Stimulated activated CD4-positive, alpha-beta T cell treated with anti-CD3 and anti-CD28 coated beads, Interleukin-12 subunit alpha, Interleukin-12 subunit beta, amount 100 ng/mL, for 48 hours (primary cell): Measurements from ENCODE around the gene TRMT61A.

Experiments used
- DNase-seq, 3 donors: peaks; one replicate each; pipeline ENCODE4 v3.0.0-alpha.2; 2020; ENCODE audit warnings: low read depth in 2 of 3, low spot score in 1 of 3

TRMT61A gene

GRCh38 chr14:103561381-103562178 lies 32.6 kb downstream of the TRMT61A start:
- DNase-seq, result peak; percentile 25 to 43 (median 31)

- no peak for DNase-seq
Observed at GRCh38 chr14:103562179-103562428, 33.1 kb downstream of the TRMT61A start.

GRCh38 chr14:103562429-103563225 lies 33.6 kb downstream of the TRMT61A start, which contains the start of the genes BAG5 and COA8:
Gene BAG5 (minus strand): TSS chr14:103562657. CDS start chr14:103561164, 1,493 bp downstream.
Gene COA8 (plus strand): TSS chr14:103562960. CDS start chr14:103563002, 42 bp downstream.
- DNase-seq, result peak; percentile 69 to 84 (median 77)

GRCh38 chr14:103563226-103563620 lies 34.2 kb downstream of the TRMT61A start:
- no peak for DNase-seq

- no peak for DNase-seq
Observed at GRCh38 chr14:103563844-103564505, 35.0 kb downstream of the TRMT61A start.

GRCh38 chr14:103568952-103569351 lies 40.0 kb downstream of the TRMT61A start:
- no peak for DNase-seq

GRCh38 chr14:103569408-103569807 lies 40.4 kb downstream of the TRMT61A start:
- DNase-seq, result no peak

- no peak for DNase-seq
Observed at GRCh38 chr14:103574104-103574503, 45.1 kb downstream of the TRMT61A start.

- DNase-seq, result no peak
Observed at GRCh38 chr14:103574707-103575285, 45.8 kb downstream of the TRMT61A start.

- DNase-seq, result no peak
Observed at GRCh38 chr14:103576371-103577024, 47.5 kb downstream of the TRMT61A start.

GRCh38 chr14:103578401-103579075 lies 49.5 kb downstream of the TRMT61A start:
- no peak for DNase-seq

- no peak for DNase-seq
Observed at GRCh38 chr14:103581206-103581605, 52.2 kb downstream of the TRMT61A start.

GRCh38 chr14:103581954-103582703 lies 53.1 kb downstream of the TRMT61A start:
- no peak for DNase-seq

GRCh38 chr14:103584326-103584915 lies 55.4 kb downstream of the TRMT61A start:
- DNase-seq, result no peak
